Endothelial cell of umbilical vein (primary cell): ENCODE data around the gene SLC24A3. TPM values are rescaled to one million over a fixed set of nuclear protein-coding genes. Genes with fewer than 3 reads are reported as not detected.

Experiments
- BruUV-seq: library from RNA; stranded (reverse); fragments of 400-500 nt; replicated peaks from 2 replicates; lab custom pipeline; 2021; lab: Mats Ljungman, UMichigan
- CTCF ChIA-PET: fragments of 300-600, 350-600 bp; sonication (Branson Sonifier 250); formaldehyde crosslinking; loops from one replicate; lab custom pipeline; 2021; ENCODE audit warnings: antibody characterized with exemption, inconsistent platforms; lab: Charles Lee
- POLR2A ChIA-PET: fragments of 300-600, 350-600 bp; sonication (Branson Sonifier 250); formaldehyde crosslinking; loops from one replicate; lab custom pipeline; 2021; ENCODE audit warnings: antibody characterized with exemption, inconsistent platforms; lab: Charles Lee
- DNase-seq: peaks from one replicate; pipeline ENCODE4 v3.0.0-alpha.2; 2011; ENCODE audit warnings: low read depth, low spot score
- FAIRE-seq: peaks from 2 replicates; lab custom pipeline; 2011; peaks lifted over from hg19 to GRCh38; lab: Jason Lieb, UNC
- H2AFZ ChIP-seq: 2 replicates; pipeline ENCODE4 v1.6.0; 2012; ENCODE audit warnings: low read depth, low read length, control low read depth, inconsistent platforms
- H3K27ac ChIP-seq: 2 replicates; pipeline ENCODE4 v1.5.1; 2011; ENCODE audit warnings: low read depth, mild to moderate bottlenecking, control low read depth, low read length, moderate library complexity; ENCODE audit not compliant: insufficient read depth
- H3K27me3 ChIP-seq, 2 experiments: 2 replicates each; pipeline versions ENCODE4 v1.6.0 to v1.6.1; 2011; ENCODE audit warnings: low read length in 2 of 2, mixed read lengths in 1 of 2; ENCODE audit not compliant: control insufficient read depth in 2 of 2, insufficient read depth in 2 of 2
- H3K36me3 ChIP-seq, 2 experiments: 2 replicates in 1 of 2; 3 replicates in 1 of 2; pipeline ENCODE4 v1.5.1; 2011; ENCODE audit warnings: low read length in 2 of 2, mild to moderate bottlenecking in 1 of 2, moderate library complexity in 1 of 2; ENCODE audit not compliant: control insufficient read depth in 2 of 2, insufficient read depth in 2 of 2; ENCODE audit errors: extremely low read depth in 1 of 2
- H3K4me1 ChIP-seq: 3 replicates; pipeline ENCODE4 v1.5.1; 2011; ENCODE audit warnings: mild to moderate bottlenecking, low read length; ENCODE audit not compliant: control insufficient read depth, insufficient read depth; ENCODE audit errors: extremely low read depth
- H3K4me2 ChIP-seq: 2 replicates; pipeline ENCODE4 v1.6.1; 2011; ENCODE audit warnings: low read length, control low read depth, mixed read lengths; ENCODE audit not compliant: insufficient read depth
- H3K4me3 ChIP-seq, 3 experiments: fragments of 200-600 bp in 1 of 3; sonication (generic), shearing (Covaris generic) in 1 of 3; replicated peaks in 1 of 3; 2 replicates each; pipeline ENCODE4 v1.5.1; 2011 to 2016; ENCODE audit warnings: control low read depth in 3 of 3, low read length in 3 of 3, mild to moderate bottlenecking in 2 of 3, inconsistent platforms in 1 of 3, low read depth in 1 of 3, moderate library complexity in 1 of 3; ENCODE audit not compliant: insufficient read depth in 1 of 3
- H3K79me2 ChIP-seq: 2 replicates; pipeline ENCODE4 v1.6.0; 2012; ENCODE audit warnings: low read length, inconsistent platforms; ENCODE audit not compliant: control insufficient read depth, insufficient read depth
- H3K9ac ChIP-seq: replicated peaks from 2 replicates; pipeline ENCODE3; 2011; ENCODE audit warnings: low read length, control low read depth; ENCODE audit not compliant: insufficient read depth; ENCODE audit errors: extremely low read depth
- H3K9me1 ChIP-seq: replicated peaks from 3 replicates; pipeline ENCODE4 v1.6.0; 2011; ENCODE audit warnings: mild to moderate bottlenecking, low read length; ENCODE audit not compliant: control insufficient read depth, insufficient read depth; ENCODE audit errors: extremely low read depth
- H3K9me3 ChIP-seq: replicated peaks from 2 replicates; pipeline ENCODE4 v1.5.1; 2012; ENCODE audit warnings: low read length, inconsistent platforms; ENCODE audit not compliant: control insufficient read depth, insufficient read depth
- H4K20me1 ChIP-seq: replicated peaks from 2 replicates; pipeline ENCODE3; 2011; ENCODE audit warnings: mild to moderate bottlenecking, low read length; ENCODE audit not compliant: control insufficient read depth, insufficient read depth; ENCODE audit errors: extremely low read depth
- CTCF ChIP-seq, 2 donors: IDR thresholded peaks; 1 replicate in 1 of 2; 2 replicates in 1 of 2; pipeline ENCODE4 v1.5.1; 2011; ENCODE audit warnings: low read length in 2 of 2, mild to moderate bottlenecking in 2 of 2, moderate library complexity in 2 of 2, control low read depth in 1 of 2, inconsistent platforms in 1 of 2, low read depth in 1 of 2; ENCODE audit not compliant: insufficient read depth in 1 of 2; ENCODE audit errors: extremely low read depth in 1 of 2
- EZH2 ChIP-seq: IDR thresholded peaks from 2 replicates; pipeline ENCODE4 v1.6.1; 2012; ENCODE audit warnings: borderline replicate concordance, low read depth, mild to moderate bottlenecking, moderate library complexity, low read length, inconsistent platforms; ENCODE audit not compliant: severe bottlenecking
- FOS ChIP-seq: IDR thresholded peaks from 2 replicates; pipeline ENCODE4 v1.6.1; 2011; ENCODE audit warnings: mild to moderate bottlenecking, low read length, moderate library complexity, borderline replicate concordance; ENCODE audit not compliant: insufficient read depth
- GATA2 ChIP-seq: IDR thresholded peaks from 2 replicates; pipeline ENCODE4 v1.7.0; 2011; ENCODE audit warnings: low read depth, mild to moderate bottlenecking, moderate library complexity, mixed read lengths, low read length; ENCODE audit not compliant: insufficient read length, insufficient read depth
- JUN ChIP-seq: IDR thresholded peaks from 2 replicates; pipeline ENCODE4 v1.6.1; 2011; ENCODE audit warnings: borderline replicate concordance, low read depth; ENCODE audit not compliant: insufficient read length, insufficient read depth
- MYC ChIP-seq: IDR thresholded peaks from one replicate; pipeline ENCODE4 v1.6.1; 2011; ENCODE audit warnings: mild to moderate bottlenecking, low read depth, low read length
- POLR2A ChIP-seq: IDR thresholded peaks from 2 replicates; pipeline ENCODE4 v1.6.1; 2012; ENCODE audit warnings: low read depth, mild to moderate bottlenecking, control low read depth, low read length
- POLR2AphosphoS5 ChIP-seq: IDR thresholded peaks from 2 replicates; pipeline ENCODE4 v1.6.1; 2012; ENCODE audit warnings: low read depth, mild to moderate bottlenecking, control low read depth, low read length, moderate library complexity; ENCODE audit not compliant: insufficient read depth
- dilution Hi-C: fragments of 300-500 bp; cut with MboI; formaldehyde crosslinking; loops from one replicate; pipeline ENCODE4 v1.15.0; 2019; ENCODE audit warnings: low sequenced_read_pairs; ENCODE audit not compliant: extremely low pct_ligation_motif_present
- intact Hi-C: fragments of 100-400 bp; cut with micrococcal nuclease; formaldehyde crosslinking; loops from one replicate; pipeline ENCODE4 v1.10.0; 2022
- polyA plus RNA-seq, 4 experiments: library from polyadenylated mRNA; depleted of rRNA in 3 of 4; stranded (reverse) in 3 of 4; unstranded in 1 of 4; fragments of >200 nt; gene quantifications; 2 replicates each; pipeline versions ENCODE4 v1.2.1 to v1.2.3, GENCODE V29; 2011 to 2012; ENCODE audit warnings: missing spikeins in 1 of 4
- total RNA-seq: library from RNA; stranded (reverse); gene quantifications from 2 replicates; pipeline ENCODE4 v1.2.3, GENCODE V29; 2021
- TF ChIP-seq, protein P1 (sequence below): IDR thresholded peaks from 2 replicates; pipeline ENCODE4 v1.6.1; 2011; ENCODE audit not compliant: insufficient read depth, insufficient read length

SLC24A3 gene
- total and polyA plus RNA-seq, 2 donors (not counting 3 experiments of a cell fraction or from before 2014, with no cell fraction given) = not detected

- ChIA-PET POLR2A (no interaction called here), CTCF (no interaction called here)
- dilution Hi-C loops = no loop called here
- Histone ChIP-seq H3K4me3 (no peak overlapping the region), H3K27ac (no peak overlapping the region), H3K4me2 (no peak overlapping the region), H4K20me1 (no peaks in the 10 kb centered on the region), H3K36me3 (no peaks in the 10 kb centered on the region), H3K9me3 (no peaks in the 10 kb centered on the region), H2AFZ (no peak overlapping the region), H3K79me2 (no peaks in the 10 kb centered on the region), H3K4me1 (no peaks in the 10 kb centered on the region), H3K9ac (no peak overlapping the region), H3K9me1 (no peaks in the 10 kb centered on the region), H3K27me3 (no peaks in the 10 kb centered on the region)
- FAIRE-seq = no peak
- no TSS peak for BruUV-seq
- intact Hi-C loops = no loop called here
- DNase-seq = no peak
- TF ChIP-seq GATA2 (no peak), POLR2A (no peak), JUN (no peak), CTCF (IDR thresholded peaks at IDR 0.05; ENCODE audit: extremely low read depth in 1 of 2, insufficient read depth in 1 of 2, low read depth in 1 of 2, low read length in 2 of 2) (no peak), POLR2AphosphoS5 (no peak), FOS (no peak), EZH2 (no peak), MYC (no peak)
- TF ChIP-seq, protein P1, sequence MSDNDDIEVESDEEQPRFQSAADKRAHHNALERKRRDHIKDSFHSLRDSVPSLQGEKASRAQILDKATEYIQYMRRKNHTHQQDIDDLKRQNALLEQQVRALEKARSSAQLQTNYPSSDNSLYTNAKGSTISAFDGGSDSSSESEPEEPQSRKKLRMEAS = no peak
Measured at GRCh38 chr20:19404826-19405225, 192.4 kb downstream of the SLC24A3 start.
